Stimulated activated CD8-positive, alpha-beta memory T cell treated with anti-CD3 and anti-CD28 coated beads, Interleukin-15, amount 100 ng/mL, for 24 hours (primary cell): ENCODE measurements around the gene SLC25A53.
"Not testable (repeated sequence)": the region's sequence is repeated elsewhere in the genome, so short reads cannot be mapped to it uniquely, and the experiment has no call there.

Experiments used
- DNase-seq: peaks from one replicate; pipeline ENCODE4 v3.0.0-alpha.2; 2020; ENCODE audit warnings: low read depth

Gene SLC25A53

GRCh38 chrX:104130808-104131207 lies 26.0 kb downstream of the SLC25A53 start:
- no peak for DNase-seq

GRCh38 chrX:104126856-104127255 lies 30.0 kb downstream of the SLC25A53 start:
- DNase-seq = no peak

- no peak for DNase-seq
These were observed 34.0 kb downstream of the SLC25A53 start for GRCh38 chrX:104122829-104123228.

- no peak for DNase-seq
These were observed 38.0 kb downstream of the SLC25A53 start for GRCh38 chrX:104118765-104119164.

GRCh38 chrX:104117759-104118158 lies 39.0 kb downstream of the SLC25A53 start:
- no peak for DNase-seq

- no peak for DNase-seq
These were observed 43.4 kb downstream of the SLC25A53 start for GRCh38 chrX:104113222-104113965.

- no peak for DNase-seq
These were observed 44.4 kb downstream of the SLC25A53 start, which contains the start of gene ZCCHC18 for GRCh38 chrX:104112326-104112951. TSS of gene ZCCHC18 (plus strand) at chrX:104112523. CDS start at chrX:104114112, 1,589 bp downstream.

GRCh38 chrX:104110491-104111240 lies 46.1 kb downstream of the SLC25A53 start:
- DNase-seq = not testable (repeated sequence)

GRCh38 chrX:104108955-104109354 lies 47.9 kb downstream of the SLC25A53 start:
- DNase-seq = no peak

GRCh38 chrX:104105330-104106262 lies 51.2 kb downstream of the SLC25A53 start:
- DNase-seq = no peak

- no peak for DNase-seq
These were observed 52.1 kb downstream of the SLC25A53 start for GRCh38 chrX:104104676-104105075.

GRCh38 chrX:104098919-104099318 lies 57.9 kb downstream of the SLC25A53 start:
- DNase-seq = no peak

GRCh38 chrX:104098151-104098808 lies 58.5 kb downstream of the SLC25A53 start:
- DNase-seq = no peak

GRCh38 chrX:104085919-104086318 lies 70.9 kb downstream of the SLC25A53 start:
- no peak for DNase-seq

- no peak for DNase-seq
These were observed 71.3 kb downstream of the SLC25A53 start for GRCh38 chrX:104085477-104085876.

- DNase-seq = no peak
These were observed 72.1 kb downstream of the SLC25A53 start for GRCh38 chrX:104084534-104085277.

- no peak for DNase-seq
These were observed 72.7 kb downstream of the SLC25A53 start for GRCh38 chrX:104084063-104084462.

- not testable (repeated sequence) for DNase-seq
These were observed 79.0 kb downstream of the SLC25A53 start for GRCh38 chrX:104077854-104078253.

- DNase-seq = not testable (repeated sequence)
These were observed 80.9 kb downstream of the SLC25A53 start, which contains the start of gene TMSB15C for GRCh38 chrX:104075778-104076445. TSS of gene TMSB15C (minus strand) at chrX:104076236.

- not testable (repeated sequence) for DNase-seq
These were observed 94.2 kb downstream of the SLC25A53 start for GRCh38 chrX:104062636-104063035.
